ENCODE measurements around the gene GCGR.

Gene GCGR

GRCh38 chr17:81812571-81813370, 8.8 kb downstream of the GCGR start:
- no peak for DNase-seq

GRCh38 chr17:81813371-81813684, 9.4 kb downstream of the GCGR start:
- DNase-seq = no peak

- no peak for DNase-seq
Observed at GRCh38 chr17:81813861-81814683, 10.1 kb downstream of the GCGR start.

- DNase-seq = no peak
Observed at GRCh38 chr17:81814748-81815645, 11.0 kb downstream of the GCGR start.

- no peak for DNase-seq
Observed at GRCh38 chr17:81815646-81815986, 11.7 kb downstream of the GCGR start.

GRCh38 chr17:81817758-81818147, 13.8 kb downstream of the GCGR start:
- no peak for DNase-seq

- no peak for DNase-seq
Observed at GRCh38 chr17:81819708-81820107, 15.8 kb downstream of the GCGR start.

GRCh38 chr17:81821147-81821546, 17.2 kb downstream of the GCGR start:
- no peak for DNase-seq

GRCh38 chr17:81821603-81822311, 17.8 kb downstream of the GCGR start:
- DNase-seq = peak; percentile 74 to 86 (median 81)

GRCh38 chr17:81822312-81822637, 18.3 kb downstream of the GCGR start:
- DNase-seq = no peak

- DNase-seq = no peak
Observed at GRCh38 chr17:81822996-81823819, 19.3 kb downstream of the GCGR start.

GRCh38 chr17:81823820-81824550, 20.0 kb downstream of the GCGR start:
- DNase-seq = no peak

GRCh38 chr17:81824595-81824994, 20.6 kb downstream of the GCGR start:
- DNase-seq = no peak

- DNase-seq = no peak
Observed at GRCh38 chr17:81825841-81826466, 22.0 kb downstream of the GCGR start.

- DNase-seq = no peak
Observed at GRCh38 chr17:81828656-81829055, 24.7 kb downstream of the GCGR start.

- DNase-seq = no peak
Observed at GRCh38 chr17:81829858-81830257, 25.9 kb downstream of the GCGR start.

GRCh38 chr17:81831563-81831956, 27.6 kb downstream of the GCGR start:
- no peak for DNase-seq

GRCh38 chr17:81831957-81832607, 28.1 kb downstream of the GCGR start:
- peak; percentile 91 to 96 (median 92) for DNase-seq

- DNase-seq = peak; percentile 42 to 68 (median 50)
Observed at GRCh38 chr17:81832608-81833159, 28.7 kb downstream of the GCGR start.

All from suppressor macrophage treated with lipopolysaccharide for 1 hour (primary cell).